GM19099 (cell line): ENCODE results near the gene HNRNPA0.

Experiments
- POLR2A ChIP-seq: IDR thresholded peaks from 3 replicates; pipeline ENCODE4 v1.6.1; 2011; ENCODE audit warnings: low read depth; ENCODE audit not compliant: insufficient read length; ENCODE audit errors: extremely low read depth

Gene HNRNPA0

GRCh38 chr5:137754188-137754960 is at the start of gene HNRNPA0:
HNRNPA0 (minus strand) TSS chr5:137754363; CDS start chr5:137754066, 297 bp downstream.
- TF ChIP-seq POLR2A: peak; percentile 95

- no peak for TF ChIP-seq POLR2A
Measured at GRCh38 chr5:137802282-137803210, 48.4 kb upstream of the HNRNPA0 start.

- TF ChIP-seq POLR2A: no peak
Measured at GRCh38 chr5:137800700-137801411, 46.7 kb upstream of the HNRNPA0 start.

GRCh38 chr5:137796279-137796678 is 42.1 kb upstream of the HNRNPA0 start:
- TF ChIP-seq POLR2A: no peak

GRCh38 chr5:137794863-137795262 is 40.7 kb upstream of the HNRNPA0 start:
- no peak for TF ChIP-seq POLR2A

- TF ChIP-seq POLR2A: no peak
Measured at GRCh38 chr5:137792303-137792702, 38.1 kb upstream of the HNRNPA0 start.

GRCh38 chr5:137791799-137792198 is 37.6 kb upstream of the HNRNPA0 start:
- TF ChIP-seq POLR2A: no peak

GRCh38 chr5:137791387-137791786 is 37.2 kb upstream of the HNRNPA0 start:
- no peak for TF ChIP-seq POLR2A

GRCh38 chr5:137782984-137783536 is 28.9 kb upstream of the HNRNPA0 start:
- TF ChIP-seq POLR2A: no peak

GRCh38 chr5:137782055-137782454 is 27.9 kb upstream of the HNRNPA0 start:
- no peak for TF ChIP-seq POLR2A

- no peak for TF ChIP-seq POLR2A
Measured at GRCh38 chr5:137778772-137779564, 24.8 kb upstream of the HNRNPA0 start.

GRCh38 chr5:137761566-137761965 is 7.4 kb upstream of the HNRNPA0 start:
- no peak for TF ChIP-seq POLR2A

GRCh38 chr5:137760719-137761516 is 6.8 kb upstream of the HNRNPA0 start:
- no peak for TF ChIP-seq POLR2A

- TF ChIP-seq POLR2A: no peak
Measured at GRCh38 chr5:137760294-137760693, 6.1 kb upstream of the HNRNPA0 start.
